ENCODE results near the gene ZFHX2. TPM values are rescaled to one million over a fixed set of nuclear protein-coding genes. Genes with fewer than 3 reads are reported as not detected.

Gene ZFHX2
- total and polyA plus RNA-seq, 2 of the 13 experiments (the other 11 are each of a cell fraction or from before 2014, with no cell fraction given) = 0.17 to 0.44 TPM

DNA sequence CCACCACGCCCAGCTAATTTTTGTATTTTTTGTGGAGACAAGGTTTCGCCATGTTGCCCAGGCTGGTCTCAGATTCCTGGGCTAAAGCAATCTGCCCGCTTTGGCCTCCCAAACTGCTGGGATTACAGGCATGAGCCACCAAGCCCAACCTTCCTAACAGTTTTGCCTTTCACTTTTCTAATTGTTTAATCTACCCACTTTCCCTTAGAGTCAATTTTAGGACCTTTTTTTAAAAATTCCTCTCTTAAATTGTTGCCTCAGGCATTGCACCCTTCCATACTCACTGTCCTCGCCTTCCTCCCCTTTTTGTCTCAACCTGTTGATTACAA is 11.5 kb downstream of the ZFHX2 start:
- H3K79me2 ChIP-seq (ENCODE audit: insufficient read depth, low read length) = no peaks in the 10 kb centered on the region
- in situ Hi-C loops (cut with HindIII; ENCODE audit: extremely low pct_ligation_motif_present, low pct_unique_long_range_greater_than_20kb) (no loop called here), intact Hi-C loops (cut with micrococcal nuclease; ENCODE audit: unreplicated experiment) (no loop called here)
- ATAC-seq (no peak), FAIRE-seq (no peak), DNase-seq (ENCODE audit: low spot score) (no peak)
- no peaks in the 10 kb centered on the region for H3K9me3 ChIP-seq (ENCODE audit: low read length)
- H2AFZ ChIP-seq (ENCODE audit: low read length) = no peak overlapping the region
- no peak overlapping the region for H3K27ac ChIP-seq (ENCODE audit: extremely low read length, insufficient read depth, low read length)
- H3K36me3 ChIP-seq (replicated peaks in 1 of 2; ENCODE audit: control insufficient read depth in 1 of 2, insufficient read depth in 2 of 2, low read length in 2 of 2) = no peaks in the 10 kb centered on the region
- ChIA-PET POLR2A (no interaction called here), CTCF (ENCODE audit: low intra/inter-chr PET ratio, low total read pairs) (interaction anchor here (0.6 to 3.0 kb wide), 8 partner anchors 11 to 354 kb away, joined by 3 to 58 read pairs (median 4); no protein-coding TSS in a partner anchor)
- no peaks in the 10 kb centered on the region for H3K27me3 ChIP-seq (ENCODE audit: control insufficient read depth in 1 of 2, insufficient read depth in 2 of 2, low read length in 2 of 2)
- TF ChIP-seq ZNF879 (CRISPR knock-in tag; IDR thresholded peaks at IDR 0.05) (peak; percentile 59; the same call in 1 of the 2 replicates), ZNF292 (CRISPR knock-in tag; IDR thresholded peaks at IDR 0.05; ENCODE audit: borderline replicate concordance, low read depth) (no peak), ATRX (CRISPR knock-in tag; IDR thresholded peaks at IDR 0.05; ENCODE audit: borderline replicate concordance) (no peak), ZNF720 (CRISPR knock-in tag; IDR thresholded peaks at IDR 0.05) (no peak), CREM (IDR thresholded peaks at IDR 0.05) (no peak), CREM (CRISPR knock-in tag; IDR thresholded peaks at IDR 0.05) (no peak), YEATS2 (CRISPR knock-in tag; IDR thresholded peaks at IDR 0.05; ENCODE audit: borderline replicate concordance) (no peak), HNF4G (IDR thresholded peaks at IDR 0.05; ENCODE audit: borderline replicate concordance, low read depth, low read length) (no peak), HNF4G (CRISPR knock-in tag; IDR thresholded peaks at IDR 0.05; ENCODE audit: borderline replicate concordance, low read depth) (no peak), CBFB (CRISPR knock-in tag; IDR thresholded peaks at IDR 0.05) (no peak), FIP1L1 (IDR thresholded peaks at IDR 0.05; ENCODE audit: borderline replicate concordance, insufficient read depth, low read depth, low read length) (no peak), THAP11 (CRISPR knock-in tag; IDR thresholded peaks at IDR 0.05) (no peak), AKAP8 (CRISPR knock-in tag; IDR thresholded peaks at IDR 0.05) (peak; percentile 18; the same call in 1 of the 2 replicates), ZNF558 (CRISPR knock-in tag; IDR thresholded peaks at IDR 0.05; ENCODE audit: borderline replicate concordance) (no peak)
- TF ChIP-seq, protein P1, sequence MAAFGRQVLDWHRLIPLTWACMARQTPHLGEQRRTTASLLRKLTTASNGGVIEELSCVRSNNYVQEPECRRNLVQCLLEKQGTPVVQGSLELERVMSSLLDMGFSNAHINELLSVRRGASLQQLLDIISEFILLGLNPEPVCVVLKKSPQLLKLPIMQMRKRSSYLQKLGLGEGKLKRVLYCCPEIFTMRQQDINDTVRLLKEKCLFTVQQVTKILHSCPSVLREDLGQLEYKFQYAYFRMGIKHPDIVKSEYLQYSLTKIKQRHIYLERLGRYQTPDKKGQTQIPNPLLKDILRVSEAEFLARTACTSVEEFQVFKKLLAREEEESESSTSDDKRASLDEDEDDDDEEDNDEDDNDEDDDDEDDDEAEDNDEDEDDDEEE (CRISPR knock-in tag; IDR thresholded peaks at IDR 0.05) = no peak
- TF ChIP-seq, protein P2, sequence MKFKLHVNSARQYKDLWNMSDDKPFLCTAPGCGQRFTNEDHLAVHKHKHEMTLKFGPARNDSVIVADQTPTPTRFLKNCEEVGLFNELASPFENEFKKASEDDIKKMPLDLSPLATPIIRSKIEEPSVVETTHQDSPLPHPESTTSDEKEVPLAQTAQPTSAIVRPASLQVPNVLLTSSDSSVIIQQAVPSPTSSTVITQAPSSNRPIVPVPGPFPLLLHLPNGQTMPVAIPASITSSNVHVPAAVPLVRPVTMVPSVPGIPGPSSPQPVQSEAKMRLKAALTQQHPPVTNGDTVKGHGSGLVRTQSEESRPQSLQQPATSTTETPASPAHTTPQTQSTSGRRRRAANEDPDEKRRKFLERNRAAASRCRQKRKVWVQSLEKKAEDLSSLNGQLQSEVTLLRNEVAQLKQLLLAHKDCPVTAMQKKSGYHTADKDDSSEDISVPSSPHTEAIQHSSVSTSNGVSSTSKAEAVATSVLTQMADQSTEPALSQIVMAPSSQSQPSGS (CRISPR knock-in tag; IDR thresholded peaks at IDR 0.05) = no peak
- TF ChIP-seq, protein P3, sequence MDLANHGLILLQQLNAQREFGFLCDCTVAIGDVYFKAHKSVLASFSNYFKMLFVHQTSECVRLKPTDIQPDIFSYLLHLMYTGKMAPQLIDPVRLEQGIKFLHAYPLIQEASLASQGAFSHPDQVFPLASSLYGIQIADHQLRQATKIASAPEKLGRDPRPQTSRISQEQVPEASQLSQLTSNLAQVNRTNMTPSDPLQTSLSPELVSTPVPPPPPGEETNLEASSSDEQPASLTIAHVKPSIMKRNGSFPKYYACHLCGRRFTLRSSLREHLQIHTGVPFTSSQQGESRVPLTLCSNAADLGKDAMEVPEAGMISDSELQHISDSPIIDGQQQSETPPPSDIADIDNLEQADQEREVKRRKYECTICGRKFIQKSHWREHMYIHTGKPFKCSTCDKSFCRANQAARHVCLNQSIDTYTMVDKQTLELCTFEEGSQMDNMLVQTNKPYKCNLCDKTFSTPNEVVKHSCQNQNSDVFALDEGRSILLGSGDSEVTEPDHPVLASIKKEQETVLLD (CRISPR knock-in tag; IDR thresholded peaks at IDR 0.05; ENCODE audit: low read depth) = no peak
- TF ChIP-seq, protein P4, sequence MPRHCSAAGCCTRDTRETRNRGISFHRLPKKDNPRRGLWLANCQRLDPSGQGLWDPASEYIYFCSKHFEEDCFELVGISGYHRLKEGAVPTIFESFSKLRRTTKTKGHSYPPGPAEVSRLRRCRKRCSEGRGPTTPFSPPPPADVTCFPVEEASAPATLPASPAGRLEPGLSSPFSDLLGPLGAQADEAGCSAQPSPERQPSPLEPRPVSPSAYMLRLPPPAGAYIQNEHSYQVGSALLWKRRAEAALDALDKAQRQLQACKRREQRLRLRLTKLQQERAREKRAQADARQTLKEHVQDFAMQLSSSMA (CRISPR knock-in tag; IDR thresholded peaks at IDR 0.05) = 0 out of 2 replicates have a peak, but pooled peaks have one; percentile 63
- WGBS (ENCODE audit: low lambda C conversion rate) = 73% methylated on average over 4 of the region's 4 CpGs
- BruUV-seq (replicated peaks) = no TSS peak
- no peak overlapping the region for H3K9ac ChIP-seq (ENCODE audit: insufficient read depth, low read depth, low read length)
- peaks cover 13% of the 10 kb centered on the region for H3K4me1 ChIP-seq (ENCODE audit: insufficient read depth, low read length)
- no peaks in the 10 kb centered on the region for H4K20me1 ChIP-seq (ENCODE audit: insufficient read depth, low read length)
- no peak overlapping the region for H3K4me2 ChIP-seq (ENCODE audit: low read depth, low read length)
- no peak overlapping the region for H3K4me3 ChIP-seq (replicated peaks in 1 of 3; ENCODE audit: insufficient read depth in 1 of 3, low read depth in 2 of 3, low read length in 3 of 3)

All from HepG2 (cell line).